ENCODE measurements around the gene ACSS2.
A peak's percentile ranks its signal among the peaks of the same experiment; 100 is the strongest.

The ACSS2 gene, protein sequence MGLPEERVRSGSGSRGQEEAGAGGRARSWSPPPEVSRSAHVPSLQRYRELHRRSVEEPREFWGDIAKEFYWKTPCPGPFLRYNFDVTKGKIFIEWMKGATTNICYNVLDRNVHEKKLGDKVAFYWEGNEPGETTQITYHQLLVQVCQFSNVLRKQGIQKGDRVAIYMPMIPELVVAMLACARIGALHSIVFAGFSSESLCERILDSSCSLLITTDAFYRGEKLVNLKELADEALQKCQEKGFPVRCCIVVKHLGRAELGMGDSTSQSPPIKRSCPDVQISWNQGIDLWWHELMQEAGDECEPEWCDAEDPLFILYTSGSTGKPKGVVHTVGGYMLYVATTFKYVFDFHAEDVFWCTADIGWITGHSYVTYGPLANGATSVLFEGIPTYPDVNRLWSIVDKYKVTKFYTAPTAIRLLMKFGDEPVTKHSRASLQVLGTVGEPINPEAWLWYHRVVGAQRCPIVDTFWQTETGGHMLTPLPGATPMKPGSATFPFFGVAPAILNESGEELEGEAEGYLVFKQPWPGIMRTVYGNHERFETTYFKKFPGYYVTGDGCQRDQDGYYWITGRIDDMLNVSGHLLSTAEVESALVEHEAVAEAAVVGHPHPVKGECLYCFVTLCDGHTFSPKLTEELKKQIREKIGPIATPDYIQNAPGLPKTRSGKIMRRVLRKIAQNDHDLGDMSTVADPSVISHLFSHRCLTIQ

GRCh38 chr20:34876406-34877282, at the start of gene ACSS2:
Gene ACSS2 (plus strand): TSS chr20:34876612. CDS start chr20:34876646, 34 bp downstream.
- DNase-seq, result peak; percentile 93

- no peak for DNase-seq
Observed at GRCh38 chr20:34829191-34829590, 47.2 kb upstream of the ACSS2 start.

DNA sequence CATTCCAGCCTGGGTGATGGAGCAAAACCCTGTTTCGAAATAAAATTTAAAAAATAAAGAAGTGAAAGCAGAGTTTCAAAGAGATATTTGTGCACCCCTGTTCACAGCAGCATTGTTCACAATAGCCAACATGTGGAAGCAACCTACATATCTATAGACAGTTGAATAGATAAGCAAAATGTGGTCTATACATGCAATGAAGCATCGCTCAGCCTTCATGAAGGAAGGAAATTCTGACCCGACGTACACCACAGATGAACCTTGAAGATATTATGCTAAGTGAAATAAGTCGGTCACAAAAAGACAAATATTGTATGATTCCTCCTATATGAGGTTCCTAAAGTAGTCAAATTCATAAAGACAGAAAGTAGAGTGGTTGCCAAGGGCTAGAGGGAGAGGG, 44.5 kb upstream of the ACSS2 start:
- no peak for DNase-seq

DNA sequence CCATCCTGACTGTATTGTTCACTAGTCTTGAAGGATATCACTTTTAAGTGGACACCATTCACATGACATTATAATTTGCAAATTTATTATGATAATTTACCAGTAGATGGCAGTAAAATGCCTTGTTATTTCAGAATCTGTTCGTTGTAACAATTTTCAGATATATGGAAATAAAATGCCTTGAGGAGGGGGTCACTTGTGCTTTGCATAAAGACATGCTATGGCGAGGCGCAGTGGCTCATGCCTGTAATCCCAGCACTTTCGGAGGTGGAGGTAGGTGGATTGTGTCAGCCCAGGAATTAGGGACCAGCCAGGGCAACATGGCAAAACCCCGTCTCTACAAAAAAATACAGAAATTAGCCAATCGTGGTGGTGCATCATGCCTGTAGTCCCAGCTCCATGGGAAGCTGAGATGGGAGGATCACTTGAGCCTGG, 41.9 kb upstream of the ACSS2 start:
- no peak for DNase-seq

- no peak for DNase-seq
Observed at GRCh38 chr20:34842143-34842542, 34.3 kb upstream of the ACSS2 start.

GRCh38 chr20:34843421-34843820, 33.0 kb upstream of the ACSS2 start:
- DNase-seq, result no peak

DNA sequence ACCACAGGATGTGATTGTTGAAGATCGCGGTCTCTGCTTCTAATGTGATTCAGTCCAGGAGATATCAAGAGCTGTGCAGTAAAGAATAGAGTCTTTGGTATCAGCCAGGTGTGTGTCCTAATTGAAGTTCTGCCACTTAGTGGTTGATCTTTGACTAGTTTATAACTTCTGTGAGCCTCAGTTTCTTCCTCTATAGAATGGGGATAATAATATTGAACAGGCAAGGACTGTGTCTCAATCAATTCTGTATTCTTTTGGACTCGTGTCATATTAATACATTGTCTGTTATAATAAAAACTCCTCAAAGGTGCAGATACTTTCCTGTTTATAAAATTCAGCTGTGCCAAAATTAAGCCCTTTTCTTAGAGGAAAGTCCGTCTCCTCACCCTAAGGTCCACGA, 27.8 kb upstream of the ACSS2 start:
- no peak for DNase-seq

- no peak for DNase-seq
Observed at GRCh38 chr20:34849778-34850177, 26.6 kb upstream of the ACSS2 start.

DNA sequence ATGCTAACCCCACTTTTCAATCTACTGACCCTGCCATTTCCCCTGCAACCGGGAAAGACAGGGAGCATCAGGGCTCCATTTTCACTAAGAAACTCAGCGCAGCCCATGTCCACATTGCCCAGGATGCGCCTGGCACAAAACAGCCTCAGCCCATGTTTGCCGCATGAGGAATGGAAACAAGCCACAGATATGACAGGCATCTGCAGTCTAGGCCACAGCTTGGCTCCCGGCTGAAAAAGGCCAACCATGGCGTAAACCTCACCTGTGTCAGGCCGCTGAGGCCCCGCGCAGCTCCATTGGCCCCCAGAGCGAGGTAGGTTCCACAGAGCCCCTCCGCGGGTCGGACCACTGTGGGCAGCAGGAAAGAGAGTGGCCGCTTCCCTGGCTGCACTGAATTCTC, 25.4 kb upstream of the ACSS2 start:
- DNase-seq, result no peak

DNA sequence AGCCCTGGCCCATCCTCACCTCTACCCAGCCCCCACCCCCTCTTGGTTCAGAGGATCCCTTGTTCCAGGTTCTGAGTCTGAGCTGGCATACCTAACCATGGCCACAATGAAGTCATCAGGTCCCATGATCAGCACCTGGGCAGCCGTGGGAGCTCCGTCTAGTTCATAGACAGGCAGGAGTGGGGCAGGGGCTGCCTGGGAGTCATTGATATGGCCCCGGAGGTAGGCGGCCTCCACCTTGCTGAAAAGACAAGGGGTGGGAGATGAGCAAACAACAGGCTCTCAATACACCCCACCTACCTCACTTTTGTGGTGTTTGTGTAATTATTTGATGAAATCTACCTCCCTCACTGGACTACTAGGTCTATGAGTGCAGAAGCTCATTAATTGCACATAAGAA, 24.1 kb upstream of the ACSS2 start:
- no peak for DNase-seq

DNA sequence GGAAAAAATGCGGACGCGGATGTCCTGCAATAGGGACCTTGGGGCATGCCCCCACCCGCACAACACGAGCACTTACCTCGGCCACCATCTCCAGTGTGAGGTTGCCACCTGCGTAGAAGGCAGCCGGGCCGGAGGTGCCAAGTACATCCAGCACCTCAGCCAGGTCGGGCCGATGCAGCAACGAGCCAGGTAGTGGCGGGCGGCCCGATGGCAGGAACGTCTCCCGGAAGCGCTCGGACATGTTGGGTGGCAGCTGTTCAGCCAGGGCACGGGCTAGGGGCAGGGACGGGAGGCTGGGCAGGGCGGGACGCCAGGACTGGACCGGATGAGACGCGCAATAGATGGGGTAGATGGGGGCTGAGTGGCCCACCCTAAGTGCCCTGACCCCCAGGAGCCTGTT, 17.0 kb upstream of the ACSS2 start:
- DNase-seq, result no peak

DNA sequence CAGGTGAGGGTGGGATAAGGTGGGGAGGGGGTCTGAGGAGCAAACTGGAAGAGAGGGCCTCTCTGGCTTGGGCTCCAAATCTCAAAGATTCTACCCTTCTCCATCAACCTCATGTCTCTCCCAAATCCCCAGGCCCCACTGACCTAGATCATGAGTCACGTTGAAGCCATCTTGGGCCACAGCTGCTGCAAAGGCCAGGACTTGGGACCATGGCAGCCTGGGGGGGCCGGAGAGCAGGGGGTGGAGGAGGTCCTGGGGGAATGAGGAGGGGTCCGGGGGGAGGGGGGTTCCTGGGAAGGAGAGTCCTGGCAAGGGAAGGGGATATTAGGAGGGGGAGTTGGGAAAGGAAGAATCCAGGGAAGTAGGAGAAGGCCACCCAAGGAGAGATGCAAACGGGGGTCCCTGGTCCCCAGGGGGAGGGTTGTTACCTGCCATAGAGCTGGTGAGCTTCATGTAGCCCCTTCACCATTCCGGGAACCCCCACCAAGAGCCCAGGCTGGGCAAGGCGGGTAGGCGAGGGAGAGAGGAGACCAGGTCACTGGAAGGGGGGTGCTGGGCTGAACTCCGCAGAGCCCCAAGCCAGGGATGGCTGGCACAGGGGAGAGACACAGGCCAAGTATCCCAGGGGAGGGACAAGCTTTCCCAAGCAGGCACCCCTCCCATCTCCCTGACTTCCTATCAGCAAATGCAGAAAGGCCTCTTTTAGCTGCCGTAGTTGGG, 16.4 kb upstream of the ACSS2 start:
- no peak for DNase-seq

GRCh38 chr20:34861386-34862084, 14.9 kb upstream of the ACSS2 start:
- DNase-seq, result no peak

DNA sequence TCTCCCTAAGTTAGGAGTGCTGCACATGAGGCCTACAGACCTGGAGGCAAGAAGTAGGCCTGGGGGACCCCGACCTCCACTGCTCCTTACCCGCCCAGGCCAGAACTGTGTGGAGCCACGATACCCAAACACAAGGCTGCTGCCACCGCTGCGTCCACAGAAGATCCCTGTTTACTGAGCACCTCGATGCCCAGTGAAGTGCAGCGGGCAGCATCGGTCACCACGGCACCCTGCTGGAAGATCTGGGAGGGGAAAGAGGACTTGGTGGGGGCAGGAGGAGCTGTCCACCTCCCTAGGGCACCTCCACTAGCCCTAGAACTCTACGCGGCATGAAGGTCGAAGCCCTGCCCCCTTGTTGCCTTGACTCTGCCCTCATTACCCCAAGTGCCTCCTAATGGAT, 13.7 kb upstream of the ACSS2 start:
- no peak for DNase-seq

DNA sequence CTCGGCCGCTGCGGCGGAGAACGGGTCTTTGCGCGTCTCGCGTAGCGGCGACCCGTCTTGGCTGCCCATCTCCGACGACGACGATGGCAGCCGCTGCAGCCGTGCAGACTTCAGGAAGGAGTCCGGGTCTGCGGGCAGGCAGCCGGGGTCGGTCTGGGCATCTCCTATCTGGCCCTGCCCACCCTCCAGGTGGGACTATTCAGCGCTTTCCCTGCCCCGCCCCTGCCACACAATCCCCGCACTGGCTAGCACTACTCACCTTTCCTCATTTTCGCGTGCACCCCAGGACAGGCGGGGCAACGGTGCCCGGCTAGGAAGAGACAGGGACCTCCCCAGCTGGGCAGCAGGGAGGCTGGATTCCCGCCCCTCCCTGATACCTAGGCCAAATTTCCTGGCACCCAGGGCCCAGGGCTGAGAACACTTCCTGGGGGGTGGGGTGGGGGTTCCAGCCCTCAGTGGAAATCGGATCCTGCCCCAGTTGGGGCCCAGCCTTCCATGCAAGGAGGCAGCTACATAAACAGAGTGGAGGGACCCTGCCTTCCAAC, 12.9 kb upstream of the ACSS2 start:
- DNase-seq, result no peak

DNA sequence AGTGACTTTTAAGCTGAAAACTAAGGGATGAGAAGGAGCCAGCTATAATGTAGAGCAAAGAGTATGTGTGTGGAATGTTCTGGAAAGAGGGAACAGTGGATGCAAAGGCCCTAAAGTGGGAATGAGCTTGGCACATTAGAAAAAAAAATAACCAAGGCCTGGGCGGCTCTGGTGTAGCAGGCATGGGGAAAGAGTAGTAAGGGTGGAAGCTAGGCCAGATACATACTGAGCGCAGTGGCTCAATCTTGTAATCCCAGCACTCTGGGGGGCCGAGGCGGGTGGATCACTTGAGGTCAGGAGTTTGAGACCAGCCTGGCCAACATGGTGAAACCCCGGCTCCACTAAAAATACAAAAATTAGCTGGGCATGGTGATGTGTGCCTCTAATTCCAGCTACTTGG, 12.2 kb upstream of the ACSS2 start:
- no peak for DNase-seq

GRCh38 chr20:34871320-34871926, 5.0 kb upstream of the ACSS2 start:
- no peak for DNase-seq

GRCh38 chr20:34871966-34872621, 4.3 kb upstream of the ACSS2 start:
- DNase-seq, result no peak

GRCh38 chr20:34872622-34873224, 3.7 kb upstream of the ACSS2 start, which contains the start of gene GGT7:
Gene GGT7 (minus strand): TSS chr20:34872856. CDS start chr20:34872815, 41 bp downstream.
- peak; percentile 89 for DNase-seq

DNA sequence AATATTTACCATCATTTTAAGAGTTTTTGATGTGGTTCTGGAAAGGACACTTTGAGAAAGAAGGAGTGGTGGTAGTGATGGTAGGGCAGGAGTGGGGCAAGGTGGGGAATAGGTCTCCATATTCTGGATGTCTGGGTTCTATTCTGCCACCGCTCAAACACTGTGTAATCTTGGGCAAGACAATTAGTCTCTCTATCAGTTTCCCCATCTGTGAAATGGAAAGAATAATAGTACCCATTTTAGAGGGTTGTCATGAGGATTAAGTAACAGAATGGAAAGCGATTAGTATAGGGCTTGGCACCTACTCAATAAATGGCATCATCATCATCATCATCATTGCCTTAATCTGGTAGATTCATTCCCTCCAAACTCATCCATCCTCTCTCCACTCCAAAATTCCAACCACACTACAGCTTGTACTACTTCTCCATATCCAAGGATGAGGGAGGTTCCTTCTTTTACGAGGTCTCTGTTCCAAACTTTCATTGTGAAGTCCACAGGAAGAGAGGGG, 2.8 kb upstream of the ACSS2 start:
- DNase-seq, result no peak

All from activated naive CD4-positive, alpha-beta T cell treated with anti-CD3 and anti-CD28 coated beads, Interleukin-2, amount 50 U/mL, for 16 hours (primary cell).